Measurements from ENCODE around the gene DROSHA.
"Not testable (repeated sequence)": the region's sequence is repeated elsewhere in the genome, so short reads cannot be mapped to it uniquely, and the experiment has no call there.

DROSHA gene

DNA sequence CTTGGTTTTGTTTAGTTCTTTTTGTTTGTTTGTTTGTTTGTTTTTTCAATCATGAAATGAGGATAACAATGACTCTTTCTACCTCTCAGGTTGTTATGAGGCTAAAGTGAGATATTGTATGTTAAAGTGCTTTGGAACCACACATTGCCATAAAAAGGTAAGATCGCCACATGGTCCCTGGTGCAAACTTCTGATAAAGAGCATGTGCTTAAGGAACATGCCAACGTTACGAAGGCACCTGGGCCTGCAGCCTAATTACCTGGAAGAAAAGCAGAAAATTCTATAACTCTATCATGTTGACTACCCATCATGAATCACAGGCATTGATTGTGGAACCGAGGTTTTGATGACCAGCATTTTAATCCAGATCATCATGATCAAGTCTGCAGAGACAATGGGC is 151.8 kb downstream of the DROSHA start:
- no peak for DNase-seq (ENCODE audit: low spot score)

DNA sequence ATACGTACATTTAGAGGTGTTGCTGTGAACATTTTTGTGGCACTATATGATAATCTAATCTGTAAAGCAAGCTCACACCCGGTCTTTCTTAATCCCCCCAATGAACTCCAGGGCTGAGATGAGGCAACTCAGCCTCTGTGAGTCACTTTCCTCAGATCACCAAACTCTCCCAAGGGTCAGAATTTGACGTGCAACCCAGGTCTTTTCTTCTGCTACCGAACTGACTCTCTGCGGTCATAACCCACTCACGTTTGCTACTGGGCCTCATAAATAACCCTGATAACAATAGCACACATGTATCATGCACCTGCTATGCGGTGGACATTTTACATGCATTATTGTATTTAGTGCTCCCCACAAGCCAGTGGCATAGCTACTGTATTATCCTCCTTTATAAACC is 153.1 kb downstream of the DROSHA start:
- no peak for DNase-seq (ENCODE audit: low spot score)

DNA sequence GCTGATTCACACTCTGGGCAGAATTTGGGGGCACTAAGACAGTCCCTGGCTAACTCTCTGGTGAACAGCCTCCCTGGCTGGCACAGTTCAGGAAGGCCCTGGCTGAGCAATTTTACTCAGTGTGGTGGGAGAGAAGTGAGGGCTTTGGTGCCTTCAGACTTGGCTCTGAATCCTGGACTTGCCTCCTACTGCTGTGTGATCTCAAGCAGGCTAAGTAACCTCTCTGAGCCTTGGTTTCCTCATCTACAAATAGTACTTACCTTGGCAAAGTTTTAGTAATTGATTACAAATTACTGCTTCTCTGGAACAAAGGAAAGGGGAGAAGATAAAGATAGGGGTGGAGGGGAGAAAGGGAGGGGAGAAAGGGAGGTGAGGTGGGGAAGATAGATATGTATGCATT is 153.8 kb downstream of the DROSHA start:
- DNase-seq (ENCODE audit: low spot score): no peak

DNA sequence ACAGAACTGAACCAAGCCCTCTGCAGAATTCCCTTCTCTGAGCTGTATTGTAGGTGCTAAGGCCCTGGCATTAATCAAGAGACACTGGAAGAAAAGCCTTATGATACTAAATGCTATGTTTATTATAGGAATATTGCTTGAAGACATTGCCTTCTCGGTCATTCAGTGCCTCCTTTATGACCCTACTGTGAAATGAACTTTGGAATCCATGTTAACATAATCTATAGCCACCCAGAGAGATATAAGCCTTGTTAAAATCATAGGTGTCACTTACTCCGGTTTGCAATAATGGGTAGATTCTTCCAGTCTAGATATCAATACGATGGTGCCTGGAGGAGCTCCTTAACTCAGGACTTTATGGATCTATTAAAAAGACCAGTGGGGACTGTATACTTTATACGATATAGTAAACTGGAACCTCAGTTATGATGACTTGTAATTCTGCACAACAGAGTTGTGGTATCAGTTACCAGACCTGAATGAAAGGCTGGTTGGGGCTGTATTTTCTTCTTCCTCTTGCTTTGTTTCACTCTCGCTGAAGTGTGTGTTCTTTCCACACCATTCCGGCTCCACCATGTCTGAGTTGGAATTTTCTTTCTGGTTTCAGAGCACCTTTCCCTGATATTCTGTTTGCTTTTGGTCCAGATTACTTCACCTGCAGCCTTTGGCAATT is 154.5 kb downstream of the DROSHA start:
- no peak for DNase-seq (ENCODE audit: low spot score)

DNA sequence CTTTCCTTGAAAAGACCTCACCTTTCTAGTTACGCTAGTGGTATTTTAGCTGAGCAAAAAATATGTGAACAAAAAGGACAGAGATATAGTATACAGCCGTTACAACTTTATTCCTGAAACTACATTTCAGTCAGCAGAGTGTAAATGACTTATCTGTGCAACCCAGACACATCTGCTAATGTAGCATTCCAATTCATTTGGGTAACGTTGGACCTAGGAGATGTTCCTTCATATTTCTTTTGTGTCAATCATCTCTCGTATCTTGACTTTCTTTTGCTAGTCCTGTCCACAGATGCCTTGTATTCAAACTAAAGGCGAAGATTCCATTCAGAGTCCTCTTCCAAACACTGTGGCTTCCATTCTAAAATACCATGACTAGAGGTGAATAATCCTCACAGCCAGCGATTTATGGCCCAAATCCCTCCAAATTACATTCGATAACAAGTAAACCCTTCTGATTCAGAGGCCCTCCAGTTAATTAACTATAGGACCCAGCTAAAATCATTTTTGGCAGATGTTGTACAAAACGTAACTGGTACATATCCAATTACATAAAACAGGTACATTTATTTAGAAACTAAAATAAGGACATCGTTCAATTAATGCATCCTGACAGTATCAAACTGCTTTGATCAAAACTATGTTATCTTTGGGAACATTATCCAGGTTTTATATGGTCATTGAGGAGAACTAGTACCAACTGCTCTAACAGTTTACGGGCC is 155.7 kb downstream of the DROSHA start:
- DNase-seq (ENCODE audit: low spot score): no peak

DNA sequence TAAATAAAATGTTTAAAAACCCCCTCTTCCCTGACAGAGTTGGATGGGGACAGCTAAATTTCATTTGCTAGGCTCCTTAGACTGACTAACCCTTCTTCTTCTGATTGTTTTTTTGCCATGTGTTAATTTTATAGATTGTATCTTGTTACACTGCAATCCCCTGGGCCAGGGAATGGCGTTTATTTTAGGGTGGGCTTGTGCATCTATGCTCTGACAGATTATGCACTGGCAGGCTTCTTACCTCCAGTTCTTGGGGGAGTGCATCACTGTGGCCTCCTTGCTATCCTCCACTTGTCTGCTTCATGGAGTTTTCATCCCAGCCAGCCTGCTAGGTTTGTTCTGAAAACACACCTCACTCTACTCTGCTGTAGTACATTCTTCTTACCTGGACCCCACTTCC is 159.8 kb downstream of the DROSHA start:
- DNase-seq (ENCODE audit: low spot score): no peak

DNA sequence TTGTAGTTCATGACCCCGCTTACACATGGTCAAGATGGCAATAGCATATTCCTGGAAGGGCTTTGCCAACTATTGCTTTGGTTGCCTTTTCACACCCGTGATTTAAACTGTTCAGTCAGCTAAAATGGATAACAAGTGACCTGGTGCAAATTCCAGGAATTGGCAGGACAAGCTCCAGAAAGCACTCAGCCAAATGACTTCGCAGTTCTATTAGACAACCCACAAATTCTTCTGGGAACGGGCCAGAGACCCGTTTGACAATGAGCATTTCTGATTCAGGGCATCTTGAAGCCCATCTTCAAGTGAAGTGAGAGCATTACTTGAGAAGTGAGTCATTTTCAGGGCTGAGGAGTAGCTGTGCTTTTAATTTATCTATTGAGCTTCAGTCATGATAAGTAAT is 165.0 kb downstream of the DROSHA start:
- no peak for DNase-seq (ENCODE audit: low spot score)

DNA sequence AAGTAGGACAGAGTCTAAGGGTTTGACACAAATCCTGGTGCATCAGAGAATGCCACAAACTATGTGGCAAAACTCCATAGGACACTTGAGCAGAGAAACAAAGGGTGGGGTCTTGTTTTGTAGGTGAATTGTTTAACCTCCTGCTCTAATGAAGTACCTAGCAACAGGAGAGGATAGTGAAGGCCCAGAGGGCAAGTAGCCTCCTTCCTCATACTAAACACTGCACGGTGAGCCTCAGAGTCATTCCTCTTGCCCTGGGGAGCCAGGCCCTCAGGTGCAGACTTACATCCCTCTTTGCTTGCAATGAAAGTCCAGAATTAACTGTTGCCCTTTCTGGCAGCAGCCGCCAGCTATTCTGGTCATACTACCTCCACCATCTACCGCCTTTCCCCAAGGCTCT is 166.1 kb downstream of the DROSHA start:
- DNase-seq (ENCODE audit: low spot score): no peak

DNA sequence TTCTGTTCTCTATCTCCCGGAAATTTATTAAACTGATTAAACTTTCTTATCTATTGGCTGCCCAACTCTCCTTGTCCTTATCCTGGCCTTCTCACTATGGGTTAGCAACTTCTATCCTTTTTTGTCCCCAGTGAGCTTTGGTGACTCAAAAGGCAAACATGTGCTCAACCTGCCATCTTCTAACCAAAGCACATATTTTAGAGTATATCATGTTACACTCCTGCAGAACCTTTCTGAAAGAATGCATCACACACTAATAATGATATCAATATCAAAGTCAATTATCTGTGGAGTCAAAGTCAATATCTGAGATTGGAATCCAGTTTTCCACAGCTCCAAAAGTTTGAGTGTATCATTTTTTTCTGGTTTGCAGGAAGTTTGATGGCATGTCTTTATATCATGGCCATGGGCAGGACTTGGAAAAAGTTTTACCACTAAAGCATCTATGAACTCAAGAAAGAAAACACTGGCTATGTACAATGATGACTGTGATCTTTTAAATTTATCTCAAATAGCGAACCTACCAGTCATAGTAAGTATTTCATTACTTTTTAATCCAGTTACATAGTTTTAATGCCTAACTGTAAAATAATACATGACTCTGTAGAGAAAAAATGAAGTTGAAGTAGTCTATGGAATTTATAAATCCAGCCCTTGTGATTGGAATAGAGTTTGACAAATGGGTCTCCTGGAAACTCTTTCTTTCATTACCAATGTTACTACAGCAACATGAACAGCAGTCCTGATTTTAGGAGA is 166.8 kb downstream of the DROSHA start:
- DNase-seq (ENCODE audit: low spot score): no peak

DNA sequence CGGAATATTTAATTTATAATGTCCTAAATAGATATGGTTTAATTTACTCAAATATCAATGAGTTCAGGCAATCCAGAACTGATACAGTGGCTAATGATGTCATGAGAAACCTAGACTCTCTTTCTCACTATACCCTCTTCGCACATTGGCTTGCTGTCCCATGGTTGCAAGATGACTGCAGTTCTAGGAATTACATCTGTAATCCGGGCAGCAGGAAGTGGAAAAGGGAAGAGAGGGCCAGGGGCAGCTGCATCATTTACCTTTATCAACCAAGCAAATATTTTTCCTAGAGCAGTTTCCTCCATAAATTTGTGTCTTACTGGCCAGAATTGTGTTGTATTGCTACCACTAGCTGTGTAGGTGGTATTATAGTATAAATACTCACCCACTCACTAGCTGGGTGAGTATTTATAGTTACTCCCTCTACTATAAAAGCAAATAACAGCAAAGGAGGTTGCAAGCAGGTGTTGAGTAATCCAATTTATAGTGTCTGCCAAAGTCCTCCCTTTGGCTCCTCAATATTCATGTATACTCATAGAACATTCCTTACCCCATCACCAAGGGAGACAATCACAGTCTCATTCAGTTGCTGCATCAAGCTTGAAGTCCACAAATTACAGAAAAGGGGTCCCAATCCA is 168.8 kb downstream of the DROSHA start:
- no peak for DNase-seq (ENCODE audit: low spot score)

DNA sequence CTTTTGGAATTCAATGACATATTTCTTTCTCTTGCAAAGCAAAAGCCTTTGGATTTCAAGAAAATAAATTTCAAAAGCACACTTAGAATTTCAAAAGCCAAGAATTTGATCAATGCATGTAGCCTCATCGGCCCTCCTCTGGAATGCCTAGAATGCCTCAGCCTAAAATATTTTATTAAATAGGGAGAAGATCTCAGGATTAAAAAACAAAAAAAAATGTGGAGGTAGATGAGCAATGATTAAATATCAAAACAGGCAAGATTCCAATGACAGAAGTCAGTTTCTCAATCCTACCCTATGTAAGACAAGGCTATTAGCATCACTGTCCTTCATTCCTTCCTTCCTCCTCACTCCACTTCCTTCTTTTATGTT is 169.4 kb downstream of the DROSHA start:
- DNase-seq (ENCODE audit: low spot score): no peak

DNA sequence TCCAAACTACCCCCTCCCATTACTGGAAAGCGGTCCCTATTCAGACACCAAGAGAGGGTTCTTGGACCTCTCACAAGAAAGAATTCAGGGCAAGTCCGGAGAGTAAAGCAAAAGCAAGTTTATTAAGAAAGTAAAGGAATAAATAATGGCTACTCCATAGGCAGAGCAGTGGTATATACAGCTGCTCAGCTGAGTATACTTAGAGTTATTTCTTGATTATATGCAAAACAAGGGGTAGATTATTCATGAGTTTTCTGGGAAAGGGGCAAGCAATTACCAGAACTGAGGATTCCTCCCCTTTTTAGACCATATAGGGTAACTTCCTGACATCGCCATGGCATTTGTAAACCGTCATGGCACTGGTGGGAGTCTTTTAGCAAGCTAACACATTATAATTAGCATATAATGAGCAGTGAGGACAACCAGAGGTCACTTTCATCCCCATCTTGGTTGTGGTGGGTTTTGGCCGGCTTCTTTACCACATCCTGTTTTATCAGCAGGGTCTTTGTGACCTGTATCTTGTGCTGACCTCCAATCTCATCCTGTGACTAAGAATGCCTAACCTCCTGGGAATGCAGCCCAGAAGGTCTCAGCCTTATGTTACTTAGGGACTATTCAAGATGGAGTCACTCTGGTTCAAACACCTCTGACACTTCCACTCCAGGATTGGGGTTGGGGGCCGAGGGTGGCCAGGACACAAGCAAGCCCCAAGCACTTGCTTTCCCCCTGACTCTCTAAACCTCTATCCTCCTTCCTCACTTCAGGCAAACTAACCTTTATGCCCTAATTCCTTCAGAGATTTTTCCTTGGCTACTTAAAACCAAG is 170.0 kb downstream of the DROSHA start:
- not testable (repeated sequence) for DNase-seq (ENCODE audit: low spot score)

DNA sequence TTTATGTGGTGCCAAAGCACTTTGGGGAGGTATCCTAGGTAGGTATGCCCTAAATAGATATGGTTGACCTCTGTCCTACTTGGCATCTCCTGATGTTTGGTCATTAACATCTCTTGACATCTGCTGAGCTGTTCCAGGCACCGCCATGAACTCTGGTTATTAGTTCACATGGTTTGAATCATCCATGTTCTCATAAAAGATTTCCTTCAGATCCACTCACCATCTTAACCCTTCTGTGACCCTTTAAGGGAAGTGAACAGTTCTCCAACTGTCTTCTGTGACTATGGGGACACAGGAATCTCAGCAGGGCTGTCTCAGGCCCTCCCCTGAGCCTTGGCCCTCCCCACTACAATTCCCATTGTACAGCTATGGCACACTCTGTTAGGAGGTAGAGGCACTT is 170.7 kb downstream of the DROSHA start:
- DNase-seq (ENCODE audit: low spot score): no peak

DNA sequence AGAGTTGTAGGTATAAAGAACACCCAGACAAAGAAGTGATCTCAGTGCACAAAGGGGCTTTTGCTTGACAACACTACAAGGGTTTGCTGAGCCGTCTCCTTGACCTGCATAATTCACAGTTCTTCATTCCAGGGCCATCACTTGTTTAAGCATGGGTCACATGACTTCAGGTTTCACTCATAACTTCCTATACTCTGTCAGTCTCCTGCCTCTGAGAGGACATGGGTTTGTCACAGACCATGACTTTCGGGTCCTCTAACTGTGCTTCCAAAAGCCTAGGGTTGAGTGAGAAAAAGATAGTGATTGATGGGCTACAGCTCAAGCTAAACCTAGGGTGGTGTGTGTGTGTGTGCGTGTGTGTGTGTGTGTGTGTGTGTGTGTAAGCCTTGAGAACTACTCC is 172.1 kb downstream of the DROSHA start:
- DNase-seq (ENCODE audit: low spot score): no peak

DNA sequence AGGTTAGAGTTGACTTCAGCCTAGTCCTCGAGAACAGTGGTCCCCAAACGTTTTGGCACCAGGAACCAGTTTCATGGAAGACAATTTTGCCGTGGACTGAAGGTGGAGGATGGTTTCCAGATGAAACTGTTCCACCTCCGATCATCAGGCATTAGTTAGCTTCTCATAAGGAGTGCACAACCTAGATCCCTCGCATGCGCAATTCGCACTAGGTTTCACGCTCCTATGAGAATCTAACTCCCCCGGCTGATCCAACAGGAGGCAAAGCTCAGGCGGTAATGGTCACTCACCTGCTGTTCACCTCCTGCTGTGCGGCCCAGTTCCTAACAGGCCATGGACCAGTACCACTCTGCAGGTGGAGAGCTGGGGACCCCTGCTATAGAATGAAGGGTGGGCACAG is 174.9 kb downstream of the DROSHA start:
- no peak for DNase-seq (ENCODE audit: low spot score)

DNA sequence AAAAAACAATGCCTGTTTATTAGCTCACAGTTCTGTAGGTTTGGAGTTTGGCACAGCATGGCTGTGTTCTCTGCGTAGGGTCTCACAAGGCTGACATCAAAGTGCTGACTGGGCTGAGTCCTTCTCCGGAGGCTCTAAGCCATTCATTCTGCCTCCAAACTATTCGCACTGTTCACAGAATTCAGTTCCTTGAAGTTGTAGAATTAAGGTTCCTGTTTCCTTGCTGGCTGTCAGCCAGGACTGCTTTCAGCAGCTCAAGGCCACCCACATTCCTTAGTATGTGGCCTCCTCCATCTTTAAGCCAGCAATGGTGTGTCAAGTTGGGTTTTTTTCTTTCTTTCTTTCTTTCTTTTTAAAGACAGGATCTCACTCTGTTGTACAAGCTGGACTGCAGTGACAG is 176.6 kb downstream of the DROSHA start:
- DNase-seq (ENCODE audit: low spot score): no peak

Data from iPS-NIHi11 (cell line).